Right renal pelvis (tissue), 4 donors: Measurements from ENCODE around the gene PRKCB. TPM values are rescaled to one million over a fixed set of nuclear protein-coding genes. Genes with fewer than 3 reads are reported as not detected.

Source experiments
- DNase-seq, 4 donors: peaks; one replicate each; pipeline ENCODE4 v3.0.0-alpha.2; 2013; ENCODE audit warnings: low read depth in 4 of 4, low spot score in 3 of 4, missing footprints in 1 of 4
- polyA plus RNA-seq, 4 donors: library from polyadenylated mRNA; unstranded; fragments of 120-200 nt; gene quantifications; one replicate each; pipeline ENCODE4 v1.2.1, GENCODE V29; 2013; ENCODE audit not compliant: insufficient read length in 4 of 4

The PRKCB gene
- polyA plus RNA-seq, 4 donors = 3.6 to 4.3 (median 4.0) TPM

- DNase-seq = no peak
Observed at GRCh38 chr16:23836078-23836403, 258 bp downstream of the PRKCB start.

- DNase-seq = no peak
Observed at GRCh38 chr16:23836404-23837311, 875 bp downstream of the PRKCB start.

- no peak for DNase-seq
Observed at GRCh38 chr16:23837553-23838308, 1.9 kb downstream of the PRKCB start.

GRCh38 chr16:23838485-23839142, 2.8 kb downstream of the PRKCB start:
- no peak for DNase-seq

- DNase-seq = no peak
Observed at GRCh38 chr16:23840310-23840709, 4.5 kb downstream of the PRKCB start.

- DNase-seq = no peak
Observed at GRCh38 chr16:23842137-23842600, 6.4 kb downstream of the PRKCB start.

GRCh38 chr16:23843143-23843542, 7.4 kb downstream of the PRKCB start:
- no peak for DNase-seq

GRCh38 chr16:23847251-23847650, 11.5 kb downstream of the PRKCB start:
- no peak for DNase-seq

- no peak for DNase-seq
Observed at GRCh38 chr16:23847948-23848347, 12.2 kb downstream of the PRKCB start.

- no peak for DNase-seq
Observed at GRCh38 chr16:23848958-23849357, 13.2 kb downstream of the PRKCB start.

GRCh38 chr16:23852794-23853562, 17.2 kb downstream of the PRKCB start:
- no peak for DNase-seq

GRCh38 chr16:23855010-23855409, 19.2 kb downstream of the PRKCB start:
- no peak for DNase-seq

- DNase-seq = no peak
Observed at GRCh38 chr16:23856251-23856709, 20.5 kb downstream of the PRKCB start.

- DNase-seq = no peak
Observed at GRCh38 chr16:23857256-23857880, 21.6 kb downstream of the PRKCB start.

- DNase-seq = no peak
Observed at GRCh38 chr16:23857881-23858269, 22.1 kb downstream of the PRKCB start.

GRCh38 chr16:23858542-23858941, 22.8 kb downstream of the PRKCB start:
- no peak for DNase-seq

- no peak for DNase-seq
Observed at GRCh38 chr16:23859713-23860269, 24.0 kb downstream of the PRKCB start.

GRCh38 chr16:23861874-23862273, 26.1 kb downstream of the PRKCB start:
- no peak for DNase-seq

GRCh38 chr16:23862556-23862955, 26.8 kb downstream of the PRKCB start:
- no peak for DNase-seq
